Measurements from ENCODE around the gene PLD1. TPM values are rescaled to one million over a fixed set of nuclear protein-coding genes. Genes with fewer than 3 reads are reported as not detected.

Gene PLD1
- total RNA-seq, 1 donor from 2014 or later = 6.0 TPM

DNA sequence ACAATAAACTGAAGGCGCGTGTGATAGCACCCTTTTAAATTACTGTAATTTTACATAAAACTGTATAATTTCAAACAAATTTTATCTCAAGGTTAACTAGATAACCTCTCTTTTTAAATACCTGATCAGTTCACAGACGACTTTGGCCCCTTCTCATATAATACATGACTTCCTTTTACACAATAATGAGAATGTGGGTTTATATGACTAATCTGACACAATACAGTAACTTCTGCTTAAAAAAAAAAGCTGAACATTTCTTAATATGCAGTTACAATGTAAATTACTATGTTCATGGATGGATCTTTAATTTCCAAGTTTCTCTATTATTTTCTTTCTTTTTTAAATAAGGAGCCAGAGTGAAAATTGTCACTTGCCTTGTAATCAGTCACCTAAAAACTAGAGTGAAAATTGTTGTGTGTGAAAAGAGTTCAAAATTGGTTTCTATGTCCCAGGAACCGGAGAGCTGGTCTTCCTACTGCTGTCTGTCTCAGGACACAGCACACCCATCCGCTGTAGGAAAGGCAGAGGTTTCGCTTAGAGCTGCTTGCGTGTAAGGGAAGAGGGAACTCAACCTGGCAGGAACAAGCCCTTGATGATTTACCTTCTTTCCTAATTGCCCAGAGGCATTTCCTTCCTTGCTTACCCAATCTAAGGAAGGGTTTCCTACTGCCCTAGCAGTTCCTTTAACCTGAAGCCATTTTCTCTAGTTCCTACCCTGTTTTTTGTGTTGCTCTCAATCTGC lies 33.3 kb downstream of the PLD1 start:
- DNase-seq (ENCODE audit: low read depth) = no peak

GRCh38 chr3:171776411-171776810 lies 33.9 kb downstream of the PLD1 start:
- no peak for DNase-seq (ENCODE audit: low read depth)

DNA sequence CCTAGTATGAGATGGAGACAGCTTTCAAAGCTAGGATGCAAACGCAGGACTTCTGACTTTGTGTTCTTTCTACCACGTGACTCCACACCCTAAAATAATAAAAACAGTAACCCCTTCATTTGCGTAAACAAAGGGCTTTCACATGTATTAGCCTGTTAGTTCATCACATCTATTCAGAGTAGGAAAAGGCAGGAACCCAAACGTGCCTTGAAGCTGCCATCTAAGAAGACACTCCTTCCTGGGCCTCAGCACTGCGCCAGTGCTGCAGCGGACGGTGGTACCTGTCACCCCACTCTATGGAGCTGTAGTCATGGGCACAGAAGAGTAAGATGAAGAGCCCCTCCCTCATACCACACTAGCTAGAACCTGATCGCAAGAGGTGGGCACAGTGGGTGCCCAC lies 34.3 kb downstream of the PLD1 start:
- no peak for DNase-seq (ENCODE audit: low read depth)

DNA sequence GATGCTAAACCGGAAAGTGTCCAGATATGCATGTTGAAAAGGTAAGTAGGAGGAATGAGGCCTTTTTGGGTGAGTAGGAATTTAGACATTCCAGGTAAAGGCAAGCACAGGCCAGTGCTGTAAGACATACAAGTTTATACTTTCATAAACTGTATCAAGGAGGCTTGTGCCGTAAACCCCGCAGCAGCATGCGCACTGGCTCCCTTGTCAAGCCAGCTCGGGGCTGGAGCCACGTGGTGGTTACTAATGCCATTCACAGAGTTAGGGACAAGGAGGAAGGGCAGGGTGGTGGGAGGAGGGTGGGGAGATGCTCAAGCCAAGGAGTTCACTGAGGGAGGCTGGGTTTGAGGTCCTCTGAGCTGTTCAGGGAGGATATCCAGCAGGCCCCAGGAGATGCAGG lies 35.8 kb downstream of the PLD1 start:
- DNase-seq (ENCODE audit: low read depth) = no peak

GRCh38 chr3:171772427-171773056 lies 37.7 kb downstream of the PLD1 start:
- peak; percentile 73 for DNase-seq (ENCODE audit: low read depth)

DNA sequence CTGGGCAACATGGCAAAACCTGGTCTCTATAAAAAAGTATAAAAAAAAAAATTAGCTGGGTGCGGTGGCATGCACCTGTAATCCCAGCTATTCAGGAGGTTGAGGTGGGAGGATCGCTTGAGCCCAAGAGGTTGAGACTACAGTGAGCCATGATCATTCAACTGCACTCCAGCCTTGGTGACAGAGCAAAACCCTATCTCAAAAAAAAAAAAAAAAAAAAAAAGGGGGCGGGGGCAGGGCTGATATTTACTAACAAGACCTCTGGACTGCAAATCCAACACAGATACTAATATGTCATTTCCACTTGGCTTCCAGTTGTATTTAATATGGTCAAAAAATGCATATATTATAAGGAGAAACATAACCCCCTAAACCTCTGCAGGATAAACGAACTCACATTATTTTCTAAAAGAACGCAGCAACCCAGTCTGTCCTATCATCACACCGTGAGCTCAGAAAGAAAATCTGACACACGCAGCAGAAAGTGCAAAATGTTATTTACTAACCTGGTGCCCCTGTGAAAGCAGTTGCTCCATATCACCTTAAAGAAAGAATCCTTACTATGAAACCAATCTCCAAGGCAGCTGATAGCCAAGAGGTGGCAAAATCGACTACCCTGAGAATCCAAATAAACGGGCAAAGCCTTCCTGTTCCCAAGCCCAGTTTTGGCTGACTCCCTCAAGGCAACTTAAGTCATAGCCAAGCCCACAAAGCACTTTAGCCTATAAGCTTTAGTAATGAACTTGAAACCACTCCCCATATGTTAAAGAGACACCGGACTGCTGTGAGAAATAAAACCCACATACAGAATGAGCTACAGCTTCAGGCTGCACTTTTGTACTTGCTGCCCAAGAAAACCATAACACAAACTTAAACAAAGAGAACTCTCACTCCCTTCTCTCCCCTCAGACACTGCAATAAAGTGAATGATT lies 39.3 kb downstream of the PLD1 start:
- DNase-seq (ENCODE audit: low read depth) = peak; percentile 72

DNA sequence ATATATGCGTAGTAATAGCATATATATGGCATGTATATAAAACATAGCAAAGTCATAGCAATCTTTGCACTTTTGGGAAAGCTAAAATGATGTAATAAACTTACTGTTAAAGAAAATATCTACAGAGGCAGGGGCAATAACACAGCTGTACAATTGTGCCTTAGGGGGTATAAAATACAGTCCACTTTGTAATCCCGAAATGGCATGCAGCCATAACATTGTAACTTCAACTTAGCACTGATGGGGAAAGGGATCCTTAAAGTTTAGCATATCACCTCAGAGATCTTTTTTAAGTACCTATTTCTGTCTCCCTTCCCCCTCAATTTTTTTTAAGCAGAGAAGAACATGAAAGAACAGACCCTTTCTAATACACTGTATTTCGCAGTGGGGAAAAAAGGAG lies 40.8 kb downstream of the PLD1 start:
- DNase-seq (ENCODE audit: low read depth) = no peak

DNA sequence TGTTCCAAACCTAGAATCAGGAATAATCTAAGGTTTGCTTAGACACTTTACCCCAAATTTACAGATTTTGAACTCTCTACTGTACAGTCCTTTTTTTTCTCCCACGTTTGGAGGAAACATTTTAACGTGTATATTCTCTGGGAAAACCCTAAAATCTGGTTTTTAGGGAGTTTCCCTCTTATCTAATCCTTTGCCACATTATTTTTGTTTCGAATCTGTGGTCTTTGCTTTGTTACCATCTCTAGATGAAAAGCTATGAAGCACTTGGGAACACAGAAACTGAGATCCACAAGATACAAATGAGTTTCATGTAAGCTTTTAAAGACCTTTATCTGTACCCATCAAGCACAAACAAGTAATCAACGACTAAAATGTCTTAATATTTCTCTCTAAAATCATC lies 41.3 kb downstream of the PLD1 start:
- no peak for DNase-seq (ENCODE audit: low read depth)

- DNase-seq (ENCODE audit: low read depth) = no peak
These were observed 41.9 kb downstream of the PLD1 start for GRCh38 chr3:171768281-171768900.

DNA sequence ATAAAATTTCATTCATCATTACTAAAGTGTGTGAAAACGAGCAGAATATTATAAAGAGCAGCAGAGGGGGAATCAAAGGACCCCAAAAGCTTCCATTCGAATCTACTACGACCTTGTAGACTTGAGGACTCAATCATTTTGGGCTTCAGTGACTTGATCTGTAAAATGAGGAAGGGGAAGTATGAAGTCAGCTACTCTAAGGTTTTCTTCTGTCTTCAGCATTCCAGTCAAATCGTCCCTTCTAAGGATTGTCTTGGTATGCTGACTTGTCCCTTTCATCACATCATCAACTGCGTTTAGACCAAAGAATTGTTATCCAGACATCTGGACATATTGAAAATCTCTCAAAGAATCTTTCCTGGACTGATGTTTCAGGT lies 44.8 kb downstream of the PLD1 start:
- DNase-seq (ENCODE audit: low read depth) = no peak

- no peak for DNase-seq (ENCODE audit: low read depth)
These were observed 46.9 kb downstream of the PLD1 start for GRCh38 chr3:171763392-171763791.

- DNase-seq (ENCODE audit: low read depth) = no peak
These were observed 49.8 kb downstream of the PLD1 start for GRCh38 chr3:171760477-171760876.

DNA sequence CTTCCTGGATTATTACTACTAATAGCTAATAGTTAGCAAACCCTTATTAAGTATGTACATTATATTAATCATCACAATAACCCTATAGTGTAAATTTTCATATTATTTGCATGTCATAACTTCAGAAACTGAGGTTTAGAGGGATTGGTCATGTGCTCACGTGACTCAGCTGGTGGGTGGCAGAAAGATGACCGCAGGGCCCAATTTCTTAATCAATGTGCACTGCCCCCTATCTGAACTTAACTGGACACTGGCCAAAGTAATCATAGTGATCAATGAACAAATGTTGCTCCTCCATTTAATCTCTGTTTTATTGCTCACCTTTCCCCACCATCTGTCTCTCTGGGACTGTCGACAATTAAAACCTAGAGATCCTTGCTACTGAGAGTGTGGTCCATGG lies 52.2 kb downstream of the PLD1 start:
- DNase-seq (ENCODE audit: low read depth) = no peak

- DNase-seq (ENCODE audit: low read depth) = no peak
These were observed 52.8 kb downstream of the PLD1 start for GRCh38 chr3:171757361-171758034.

DNA sequence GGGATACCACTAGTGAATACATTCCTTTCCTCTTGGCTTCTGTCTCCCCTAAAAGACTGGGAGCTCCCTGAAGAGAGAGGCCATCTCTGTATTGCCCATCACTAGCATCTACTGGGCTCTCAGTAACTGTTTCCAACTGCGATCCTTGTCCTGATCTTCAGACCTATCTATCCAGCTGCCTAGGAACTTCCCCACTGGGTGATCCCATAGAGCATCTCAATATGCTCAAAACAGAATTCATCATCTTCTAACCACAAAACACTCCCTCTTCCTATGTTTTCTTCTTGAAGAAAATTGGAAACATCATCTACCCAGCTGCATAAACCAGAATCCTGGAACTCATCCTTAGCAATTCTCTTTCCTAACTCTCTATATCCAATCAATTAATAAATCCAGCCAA lies 54.6 kb downstream of the PLD1 start:
- DNase-seq (ENCODE audit: low read depth) = no peak

- no peak for DNase-seq (ENCODE audit: low read depth)
These were observed 55.2 kb downstream of the PLD1 start for GRCh38 chr3:171755015-171755589.

DNA sequence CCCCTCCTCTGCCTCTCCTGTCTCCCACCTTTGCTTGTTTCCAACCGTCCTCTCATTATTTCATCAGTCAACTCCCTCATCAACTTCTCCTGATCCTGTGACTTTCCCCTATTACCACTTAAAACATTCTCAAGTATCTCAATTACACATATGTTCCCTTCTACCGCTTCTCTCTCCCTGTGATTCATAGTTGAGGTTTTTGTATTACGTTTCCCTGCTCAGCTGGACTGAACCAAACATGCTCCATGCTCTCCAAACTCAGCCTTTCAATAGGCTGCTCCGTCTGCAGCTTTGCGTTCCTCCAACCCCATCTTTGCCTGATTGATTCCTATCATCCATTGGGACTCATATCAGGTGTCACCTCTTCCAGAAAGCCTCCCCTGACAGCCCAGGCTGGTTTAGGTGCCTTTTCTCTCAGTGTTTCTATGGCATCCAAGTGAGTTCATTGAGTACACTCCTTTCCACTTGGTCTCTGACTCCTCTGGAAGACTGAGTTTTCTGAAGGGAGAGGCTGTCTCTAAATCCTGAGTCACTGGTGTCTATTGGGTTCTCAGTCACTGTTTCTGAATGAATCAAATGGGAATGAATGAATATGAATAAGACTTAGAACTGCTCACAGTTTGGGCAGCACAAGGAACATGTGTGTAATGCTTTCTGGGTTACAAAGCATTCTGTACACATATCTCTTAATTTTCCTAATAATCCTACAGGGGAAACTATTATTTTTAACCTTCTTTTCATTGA lies 56.4 kb downstream of the PLD1 start:
- DNase-seq (ENCODE audit: low read depth) = peak; percentile 63

GRCh38 chr3:171753025-171753472 lies 57.2 kb downstream of the PLD1 start:
- DNase-seq (ENCODE audit: low read depth) = no peak

GRCh38 chr3:171752329-171752728 lies 58.0 kb downstream of the PLD1 start:
- no peak for DNase-seq (ENCODE audit: low read depth)

GRCh38 chr3:171749124-171749523 lies 61.2 kb downstream of the PLD1 start:
- no peak for DNase-seq (ENCODE audit: low read depth)
